RWPE1 (cell line): Measurements from ENCODE around the gene GLRA3.

Experiments
- CTCF ChIA-PET: fragments of 350-600 bp; sonication (Branson Sonifier 250); formaldehyde crosslinking; extraction: SDS; loops from one replicate; lab custom pipeline; 2021; lab: Yijun Ruan, JAX
- POLR2A ChIA-PET: fragments of 400-600 bp; formaldehyde crosslinking; extraction: SDS; loops from one replicate; lab custom pipeline; 2020; ENCODE audit warnings: antibody characterized with exemption; ENCODE audit not compliant: low non-redundant PET; lab: Yijun Ruan, JAX
- DNase-seq: peaks from one replicate; pipeline ENCODE4 v3.0.0; 2012; ENCODE audit warnings: low spot score
- H3K27ac ChIP-seq: fragments of 450-650 bp; 2 replicates; pipeline ENCODE4 v1.5.1; 2017
- TF ChIP-seq, protein P1 (sequence below): fragments of 450-650 bp; conservative IDR thresholded peaks from 2 replicates; pipeline ENCODE4 v1.5.1; 2017; ENCODE audit warnings: low read depth, mild to moderate bottlenecking

The GLRA3 gene

DNA sequence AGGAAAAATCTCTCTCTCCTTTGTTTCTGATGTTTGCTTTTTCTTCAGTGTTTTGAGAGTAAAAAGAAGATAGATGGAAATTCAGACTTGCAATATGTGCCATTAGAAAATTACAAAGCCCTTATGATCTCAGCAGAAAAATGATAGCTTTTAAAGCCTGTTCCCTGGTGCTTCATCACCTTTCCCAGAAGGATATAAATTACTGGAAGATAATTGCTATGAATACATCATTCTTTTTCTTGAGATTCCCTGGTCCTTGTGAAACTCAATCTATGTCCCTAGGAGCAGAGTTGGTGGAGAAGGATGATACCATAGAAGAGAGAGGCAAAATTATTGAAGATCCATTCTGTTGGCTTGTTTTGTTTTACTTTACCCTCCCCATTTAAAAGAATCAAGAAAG is 86.5 kb downstream of the GLRA3 start:
- POLR2A ChIA-PET = no interaction called here
- DNase-seq = no peak
- CTCF ChIA-PET = interaction anchor here (0.6 kb wide), 1 partner anchor 628 kb away, joined by 4 read pairs; no protein-coding TSS in a partner anchor
- H3K27ac ChIP-seq = no peak overlapping the region
- TF ChIP-seq, protein P1, sequence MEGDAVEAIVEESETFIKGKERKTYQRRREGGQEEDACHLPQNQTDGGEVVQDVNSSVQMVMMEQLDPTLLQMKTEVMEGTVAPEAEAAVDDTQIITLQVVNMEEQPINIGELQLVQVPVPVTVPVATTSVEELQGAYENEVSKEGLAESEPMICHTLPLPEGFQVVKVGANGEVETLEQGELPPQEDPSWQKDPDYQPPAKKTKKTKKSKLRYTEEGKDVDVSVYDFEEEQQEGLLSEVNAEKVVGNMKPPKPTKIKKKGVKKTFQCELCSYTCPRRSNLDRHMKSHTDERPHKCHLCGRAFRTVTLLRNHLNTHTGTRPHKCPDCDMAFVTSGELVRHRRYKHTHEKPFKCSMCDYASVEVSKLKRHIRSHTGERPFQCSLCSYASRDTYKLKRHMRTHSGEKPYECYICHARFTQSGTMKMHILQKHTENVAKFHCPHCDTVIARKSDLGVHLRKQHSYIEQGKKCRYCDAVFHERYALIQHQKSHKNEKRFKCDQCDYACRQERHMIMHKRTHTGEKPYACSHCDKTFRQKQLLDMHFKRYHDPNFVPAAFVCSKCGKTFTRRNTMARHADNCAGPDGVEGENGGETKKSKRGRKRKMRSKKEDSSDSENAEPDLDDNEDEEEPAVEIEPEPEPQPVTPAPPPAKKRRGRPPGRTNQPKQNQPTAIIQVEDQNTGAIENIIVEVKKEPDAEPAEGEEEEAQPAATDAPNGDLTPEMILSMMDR = no peak

DNA sequence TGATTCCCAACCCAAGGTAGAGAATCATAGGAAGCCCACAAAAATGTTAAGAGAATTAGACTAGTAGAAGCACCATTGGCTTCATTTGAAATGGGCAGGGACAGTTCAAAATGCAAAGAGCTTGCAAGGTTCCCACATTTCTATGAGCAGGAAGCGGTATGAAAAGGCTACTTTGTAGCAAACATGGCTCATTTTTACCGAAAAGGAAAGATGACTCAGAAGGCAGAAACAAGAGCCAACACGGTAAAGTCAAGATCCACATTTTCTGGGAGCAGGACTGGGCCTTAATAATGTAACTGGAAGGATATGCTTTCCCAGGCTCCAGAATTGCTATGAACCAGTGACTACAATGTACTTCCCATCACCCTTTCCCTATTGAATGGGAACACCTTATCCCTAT is 89.5 kb downstream of the GLRA3 start:
- POLR2A ChIA-PET = interaction anchor here (0.7 kb wide), 1 partner anchor 294 kb away, joined by 5 read pairs; no protein-coding TSS in a partner anchor
- TF ChIP-seq, protein P1 = no peak
- peak; percentile 2 for DNase-seq
- H3K27ac ChIP-seq = no peak overlapping the region
- CTCF ChIA-PET = no interaction called here

DNA sequence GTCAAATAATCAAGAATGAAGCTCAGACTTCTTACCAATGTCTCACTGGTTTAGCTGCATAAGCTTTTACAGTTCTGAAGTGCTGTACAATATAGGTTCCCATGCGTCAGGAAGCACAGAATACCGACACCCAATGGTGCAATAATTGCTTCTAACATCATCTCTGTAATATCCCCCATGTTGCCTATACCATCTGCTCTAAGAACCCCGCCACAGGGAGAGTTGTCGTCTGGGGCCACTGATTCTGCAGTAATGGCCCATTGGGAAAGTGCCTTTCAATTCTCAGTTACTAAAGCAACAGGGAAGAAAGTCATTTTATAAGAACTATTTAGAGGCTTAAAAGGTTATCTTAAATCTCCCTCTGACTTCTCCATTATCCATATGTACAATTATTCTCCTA is 94.9 kb downstream of the GLRA3 start:
- no peak for DNase-seq
- TF ChIP-seq, protein P1 = no peak
- ChIA-PET POLR2A (no interaction called here), CTCF (no interaction called here)
- no peak overlapping the region for H3K27ac ChIP-seq

DNA sequence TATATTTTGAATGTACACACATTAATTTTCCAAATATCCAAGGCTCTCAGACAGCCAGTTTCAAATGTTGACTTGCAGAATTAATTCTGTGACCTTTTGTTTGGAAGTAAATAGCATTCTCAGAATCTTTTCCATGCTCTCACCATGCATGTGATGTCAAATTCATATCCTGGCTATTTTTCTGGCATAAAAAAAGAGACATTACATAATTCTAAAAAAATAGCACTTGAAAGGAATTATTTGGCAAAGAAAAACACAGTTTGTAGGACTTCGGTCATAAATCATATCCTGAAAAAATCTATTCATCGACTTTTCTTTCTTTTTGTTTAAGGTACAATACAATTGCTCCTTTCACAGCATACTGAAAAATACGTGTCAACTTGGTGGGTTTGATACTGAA is 111.2 kb downstream of the GLRA3 start:
- H3K27ac ChIP-seq = no peak overlapping the region
- ChIA-PET POLR2A (no interaction called here), CTCF (interaction anchor here (0.7 kb wide), 1 partner anchor 829 kb away, joined by 5 read pairs; no protein-coding TSS in a partner anchor)
- DNase-seq = no peak
- TF ChIP-seq, protein P1 = no peak

DNA sequence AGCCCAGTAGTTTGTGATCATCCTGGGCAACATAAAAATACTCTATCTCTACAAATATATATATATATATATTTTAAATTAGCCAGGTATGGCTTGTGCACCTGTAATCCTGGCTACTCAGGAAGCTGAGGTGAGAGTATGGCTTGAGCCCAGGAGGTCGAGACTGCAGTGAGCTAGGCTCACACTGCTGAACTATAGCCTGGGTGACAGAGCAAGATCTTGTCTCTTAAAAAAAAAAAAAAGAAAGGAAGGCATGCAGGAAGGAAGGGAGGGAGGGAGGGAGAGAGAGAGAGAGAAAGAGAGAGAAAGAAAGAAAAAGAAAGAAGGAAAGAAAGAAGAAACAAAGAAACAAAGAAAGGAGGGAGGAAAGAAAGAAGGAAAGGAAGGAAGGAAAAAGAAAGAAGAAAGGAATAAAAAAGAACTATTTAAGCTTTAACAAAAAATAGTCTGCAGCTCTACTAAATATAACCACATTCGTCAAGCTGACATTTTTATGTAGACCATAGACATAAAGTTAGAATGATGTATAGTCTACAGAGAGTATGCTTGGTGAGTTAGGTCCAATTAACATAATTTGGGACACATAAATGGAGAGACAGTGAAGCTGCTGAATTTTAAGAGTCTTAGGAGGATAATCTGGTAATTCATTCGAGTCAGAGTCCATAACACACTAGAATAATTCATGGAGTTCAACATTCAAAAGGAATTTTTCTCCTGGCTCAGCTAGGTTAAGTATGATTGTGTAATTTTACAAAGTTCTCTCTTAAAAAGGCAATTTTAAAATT is 111.9 kb downstream of the GLRA3 start:
- TF ChIP-seq, protein P1 = no peak
- DNase-seq = no peak
- CTCF ChIA-PET = interaction anchor here (0.6 to 0.7 kb wide), 2 partner anchors 78 to 830 kb away, joined by 3 to 5 read pairs; no protein-coding TSS in a partner anchor
- POLR2A ChIA-PET = no interaction called here
- H3K27ac ChIP-seq = no peak overlapping the region

DNA sequence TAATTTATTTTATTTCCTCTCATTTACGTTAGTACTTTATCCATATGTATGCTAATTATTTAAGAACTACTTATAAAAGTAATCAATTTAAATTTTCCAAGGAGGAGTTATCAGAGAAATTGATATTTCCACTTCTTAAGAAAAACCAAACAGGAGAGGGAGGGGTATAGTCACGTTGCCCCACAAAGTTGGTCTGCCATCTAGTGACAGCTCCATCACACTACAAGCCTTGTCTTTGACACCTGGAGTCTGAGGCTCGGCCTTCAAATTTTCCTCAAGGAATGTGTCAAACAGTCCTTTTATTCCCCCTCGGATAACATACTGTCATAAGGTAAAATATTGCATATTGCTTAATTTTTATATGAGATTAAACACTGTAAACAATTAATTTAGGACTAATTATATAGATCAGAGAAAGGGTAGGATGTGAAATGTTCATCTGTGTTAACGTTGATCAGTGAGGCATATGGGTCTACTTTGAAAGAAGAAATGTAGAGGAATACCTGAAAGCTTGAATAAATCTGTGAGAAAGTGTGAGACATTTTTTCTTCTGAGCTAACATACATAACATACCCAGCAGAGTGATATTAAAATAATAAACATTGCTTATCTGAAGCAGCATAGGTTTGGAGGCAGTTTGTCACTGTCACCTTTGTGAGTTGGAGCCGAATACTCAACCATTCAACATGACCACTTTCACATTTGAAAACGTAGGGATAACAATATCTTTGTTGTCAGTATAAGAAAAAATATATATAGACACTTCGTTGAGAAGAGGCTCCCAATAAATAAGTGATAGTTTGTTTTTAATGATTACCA is 114.4 kb downstream of the GLRA3 start:
- POLR2A ChIA-PET = no interaction called here
- H3K27ac ChIP-seq = no peak overlapping the region
- TF ChIP-seq, protein P1 = peak; percentile 85
- DNase-seq = peak; percentile 57
- CTCF ChIA-PET = interaction anchor here (0.5 to 1.3 kb wide), 4 partner anchors 44 to 207 kb away, joined by 3 to 5 read pairs (median 4); no protein-coding TSS in a partner anchor
